Lung microvascular endothelial cell (primary cell): ENCODE measurements around the gene ARPC5L. TPM values are rescaled to one million over a fixed set of nuclear protein-coding genes. Genes with fewer than 3 reads are reported as not detected.

Source experiments
- DNase-seq, 2 donors: peaks; one replicate each; pipeline versions ENCODE4 v3.0.0 to v3.0.0-alpha.2; 2010; ENCODE audit warnings: low read depth in 2 of 2
- total RNA-seq: library from RNA; depleted of rRNA; stranded (reverse); fragments of >200 nt; gene quantifications from 2 replicates; pipeline ENCODE4 v1.2.1, GENCODE V29; 2014

Gene ARPC5L
- total RNA-seq, 1 donor from 2014 or later = 15.3 TPM

- peak; percentile 54 to 56 for DNase-seq
These were observed 1.5 kb downstream of the ARPC5L start for GRCh38 chr9:124863371-124863871.

- peak; percentile 86 to 92 for DNase-seq
These were observed 6.9 kb downstream of the ARPC5L start for GRCh38 chr9:124868511-124869465.

GRCh38 chr9:124869466-124869985 is 7.6 kb downstream of the ARPC5L start:
- DNase-seq = peak; percentile 32 to 36

- DNase-seq = peak; percentile 77 to 85
These were observed 8.1 kb downstream of the ARPC5L start for GRCh38 chr9:124869986-124870560.

- DNase-seq = no peak
These were observed 8.8 kb downstream of the ARPC5L start for GRCh38 chr9:124870723-124871122.

GRCh38 chr9:124871156-124871561 is 9.2 kb downstream of the ARPC5L start:
- DNase-seq = no peak

- no peak for DNase-seq
These were observed 11.7 kb downstream of the ARPC5L start for GRCh38 chr9:124873664-124874063.

- no peak for DNase-seq
These were observed 13.6 kb downstream of the ARPC5L start for GRCh38 chr9:124875501-124875900.

- DNase-seq = no peak
These were observed 15.3 kb downstream of the ARPC5L start for GRCh38 chr9:124877021-124877782.

GRCh38 chr9:124878021-124878420 is 16.1 kb downstream of the ARPC5L start:
- no peak for DNase-seq

GRCh38 chr9:124878518-124878917 is 16.6 kb downstream of the ARPC5L start:
- DNase-seq = no peak

GRCh38 chr9:124879226-124879625 is 17.3 kb downstream of the ARPC5L start:
- no peak for DNase-seq

GRCh38 chr9:124880501-124880900 is 18.6 kb downstream of the ARPC5L start:
- no peak for DNase-seq

- no peak for DNase-seq
These were observed 19.3 kb downstream of the ARPC5L start for GRCh38 chr9:124881138-124881743.

GRCh38 chr9:124882231-124882630 is 20.3 kb downstream of the ARPC5L start:
- no peak for DNase-seq

GRCh38 chr9:124884376-124884775 is 22.4 kb downstream of the ARPC5L start:
- no peak for DNase-seq

GRCh38 chr9:124885551-124885950 is 23.6 kb downstream of the ARPC5L start:
- DNase-seq = no peak

GRCh38 chr9:124886461-124886860 is 24.5 kb downstream of the ARPC5L start:
- no peak for DNase-seq

- no peak for DNase-seq
These were observed 25.0 kb downstream of the ARPC5L start for GRCh38 chr9:124886866-124887492.

GRCh38 chr9:124887832-124888231 is 25.9 kb downstream of the ARPC5L start:
- no peak for DNase-seq

GRCh38 chr9:124889006-124889405 is 27.1 kb downstream of the ARPC5L start:
- no peak for DNase-seq
